HG03342 (cell line): ENCODE data around the gene LRRN2.

ENCODE experiments used
- ATAC-seq: cut with Tn5 transposase; IDR thresholded peaks from one replicate; pipeline ENCODE4 v1.9.1; 2021; ENCODE audit warnings: mild to moderate bottlenecking, moderate library complexity; ENCODE audit not compliant: unreplicated experiment

Gene LRRN2

DNA sequence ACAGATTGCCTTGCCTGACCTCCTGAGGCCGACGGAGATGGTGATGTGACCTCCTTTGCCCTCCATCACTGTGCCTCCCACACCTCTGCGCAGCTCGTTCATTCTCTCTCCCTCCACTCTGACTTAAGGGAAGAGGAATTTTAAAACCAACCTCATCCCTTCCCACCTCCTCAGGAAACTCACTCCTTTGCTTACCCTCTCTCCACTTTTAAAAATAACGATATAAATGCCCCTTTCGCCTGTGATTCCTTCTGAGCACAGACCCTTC lies 21.2 kb downstream of the LRRN2 start:
- no peak for ATAC-seq

DNA sequence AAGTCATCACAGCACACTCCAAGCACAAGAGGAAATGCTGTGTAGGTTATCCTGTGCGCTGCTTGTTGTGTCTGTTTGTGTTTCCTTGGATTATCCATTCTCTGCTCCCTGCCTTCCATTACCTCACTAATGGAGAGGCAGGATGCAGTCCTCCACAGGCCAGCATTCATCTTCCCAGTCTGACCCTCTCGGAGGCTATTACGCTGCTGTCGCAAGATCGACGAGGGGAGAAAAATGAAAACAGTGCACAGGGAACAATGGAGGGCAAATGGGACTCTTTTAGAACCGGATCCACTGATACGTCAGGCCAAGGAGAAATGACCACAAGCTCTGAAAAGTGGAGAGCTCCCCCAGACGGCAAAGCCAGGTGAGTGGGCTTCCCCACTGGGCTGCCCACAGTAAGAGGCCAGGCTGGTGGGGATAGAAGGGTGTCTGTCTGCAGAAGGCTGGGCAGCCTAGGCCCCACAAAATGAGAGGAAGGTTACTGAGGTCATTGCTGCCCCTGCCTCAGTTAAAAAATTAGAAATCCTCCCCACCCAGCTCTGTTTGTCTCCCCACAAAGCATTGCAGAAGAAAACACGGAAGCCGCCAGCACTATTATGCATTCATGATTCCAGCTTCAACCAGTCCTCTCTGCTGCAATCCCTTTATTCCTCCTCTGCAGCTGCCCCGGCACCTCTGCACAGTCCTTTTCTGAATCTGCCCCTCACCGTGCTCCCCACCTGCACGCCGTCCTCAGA lies 21.7 kb downstream of the LRRN2 start:
- no peak for ATAC-seq

DNA sequence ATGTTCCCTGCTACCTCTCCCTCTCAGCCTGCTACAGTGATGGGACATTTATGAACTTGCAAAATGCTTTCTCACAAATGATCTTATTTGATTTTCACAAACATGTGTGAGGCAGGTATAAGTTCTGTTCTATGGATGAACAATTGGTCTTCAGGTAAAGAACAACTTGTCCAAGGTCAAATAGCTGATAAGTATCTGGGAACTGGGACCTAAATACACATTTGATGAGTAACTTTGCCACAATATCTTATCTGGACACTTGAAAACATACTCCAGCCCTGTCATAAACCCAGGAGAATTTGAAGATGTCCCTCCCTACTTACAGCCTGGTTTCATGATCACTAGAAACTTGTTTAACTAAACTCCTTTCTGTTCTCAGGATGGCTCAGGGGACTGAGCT lies 23.0 kb downstream of the LRRN2 start:
- ATAC-seq, result no peak

DNA sequence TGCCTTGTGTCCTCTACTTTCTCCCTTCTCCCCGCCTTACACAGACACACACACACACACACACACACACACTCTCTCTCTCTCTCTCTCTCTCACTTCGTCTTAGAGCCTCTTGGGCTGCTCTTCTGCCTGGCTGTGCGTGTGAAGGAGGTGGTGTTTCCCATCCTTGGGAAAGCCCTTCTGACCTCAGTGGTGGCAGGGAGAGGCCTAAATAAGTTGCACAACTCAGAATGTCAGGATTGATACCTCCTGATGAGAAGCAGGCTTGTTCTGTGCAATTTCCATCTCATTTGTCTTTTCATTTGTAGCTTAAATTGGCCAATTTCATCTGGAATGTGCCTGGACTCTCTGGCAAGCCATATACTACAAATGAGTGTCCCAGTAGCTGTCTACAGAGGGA lies 25.0 kb downstream of the LRRN2 start:
- no peak for ATAC-seq

DNA sequence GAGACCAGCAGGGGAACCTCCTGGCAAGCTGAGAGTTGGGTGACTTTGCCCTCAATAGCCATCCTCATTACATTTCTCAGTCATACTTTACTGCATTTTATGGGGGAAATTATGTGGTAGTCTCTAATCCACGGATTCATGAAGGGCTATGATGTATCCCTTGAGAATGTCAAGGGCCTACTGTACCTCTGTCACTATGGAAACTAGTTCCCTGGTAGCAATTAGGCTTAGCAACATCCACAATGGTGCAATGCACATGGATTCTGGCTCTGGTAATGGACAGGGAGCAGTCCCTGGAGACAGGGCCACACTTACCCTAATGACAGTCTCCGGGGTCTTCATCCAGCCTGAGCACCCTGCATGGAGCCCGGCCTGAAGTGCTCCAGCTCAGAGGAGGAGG lies 26.5 kb downstream of the LRRN2 start:
- ATAC-seq, result no peak

DNA sequence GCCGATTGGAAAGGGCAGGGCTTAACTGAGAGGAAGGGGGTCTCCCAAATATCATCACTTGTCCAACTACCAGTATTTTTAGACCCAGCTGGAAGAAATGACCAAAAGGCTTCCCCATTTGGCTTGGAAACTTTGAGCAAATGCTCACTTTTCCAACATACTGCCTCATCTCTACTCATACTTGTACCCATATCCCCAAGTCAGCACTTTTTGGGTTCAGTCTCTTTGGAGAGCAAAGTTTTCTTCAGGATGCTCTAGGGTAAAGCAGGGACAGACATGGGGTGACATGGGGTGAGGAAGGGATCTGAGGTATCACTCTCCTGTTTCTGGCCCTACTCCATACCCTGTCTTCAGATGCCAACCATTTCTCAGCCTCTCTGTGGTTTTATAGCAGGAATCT lies 27.2 kb downstream of the LRRN2 start:
- ATAC-seq, result no peak

DNA sequence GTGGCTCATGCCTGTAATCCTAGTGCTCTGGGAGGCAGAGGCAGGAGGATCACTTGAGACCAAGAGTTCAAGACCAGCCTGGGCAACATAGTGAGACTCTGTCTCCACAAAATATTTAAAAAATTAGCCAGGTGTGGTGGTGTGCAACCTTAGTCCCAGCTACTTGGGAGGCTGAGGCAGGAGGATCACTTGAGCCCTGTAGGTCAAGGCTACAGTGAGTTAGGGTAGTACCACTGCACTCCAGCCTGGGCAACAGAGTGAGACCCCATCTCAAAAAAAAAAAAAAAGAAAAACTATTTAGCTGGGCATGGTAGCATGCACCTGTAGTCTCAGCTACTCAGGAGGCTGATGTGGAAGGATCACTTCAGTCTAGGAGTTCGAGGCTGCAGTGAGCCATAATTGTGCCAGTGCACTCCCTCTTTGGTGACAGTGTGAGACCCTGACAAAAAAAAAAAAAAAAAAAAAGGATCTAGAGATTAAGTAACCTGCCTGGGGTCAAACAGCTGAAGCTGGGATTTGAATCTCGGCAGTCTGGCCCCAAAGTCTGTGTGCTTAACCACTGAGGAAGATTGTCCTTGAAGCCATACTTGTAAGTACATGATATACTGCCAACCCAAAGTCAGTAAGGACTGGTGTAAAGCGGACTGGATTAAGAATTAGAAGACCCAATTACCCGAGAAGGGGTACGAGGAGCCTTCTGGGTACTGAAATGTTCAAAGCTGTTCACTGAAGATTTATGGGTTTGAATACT lies 31.8 kb downstream of the LRRN2 start:
- no peak for ATAC-seq

DNA sequence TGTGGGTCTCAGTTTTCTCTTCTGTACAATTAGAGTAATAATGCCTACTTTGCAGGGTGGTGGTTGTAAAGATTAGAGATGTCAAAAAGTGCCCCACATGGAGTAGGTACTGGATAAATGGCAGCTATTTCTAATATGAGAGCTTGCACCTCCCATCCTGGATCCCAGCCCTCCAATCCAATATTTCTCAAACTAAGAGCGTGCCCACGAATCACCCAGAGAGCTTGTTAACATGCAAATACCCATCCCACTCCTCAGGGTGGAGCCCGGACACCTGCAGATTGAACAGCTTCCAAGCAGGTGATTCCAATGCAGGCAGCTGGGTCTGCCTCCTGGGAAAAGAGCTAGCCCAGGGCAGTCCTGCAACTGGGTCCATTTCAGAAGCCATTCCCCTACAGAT lies 33.0 kb downstream of the LRRN2 start:
- ATAC-seq, result no peak

DNA sequence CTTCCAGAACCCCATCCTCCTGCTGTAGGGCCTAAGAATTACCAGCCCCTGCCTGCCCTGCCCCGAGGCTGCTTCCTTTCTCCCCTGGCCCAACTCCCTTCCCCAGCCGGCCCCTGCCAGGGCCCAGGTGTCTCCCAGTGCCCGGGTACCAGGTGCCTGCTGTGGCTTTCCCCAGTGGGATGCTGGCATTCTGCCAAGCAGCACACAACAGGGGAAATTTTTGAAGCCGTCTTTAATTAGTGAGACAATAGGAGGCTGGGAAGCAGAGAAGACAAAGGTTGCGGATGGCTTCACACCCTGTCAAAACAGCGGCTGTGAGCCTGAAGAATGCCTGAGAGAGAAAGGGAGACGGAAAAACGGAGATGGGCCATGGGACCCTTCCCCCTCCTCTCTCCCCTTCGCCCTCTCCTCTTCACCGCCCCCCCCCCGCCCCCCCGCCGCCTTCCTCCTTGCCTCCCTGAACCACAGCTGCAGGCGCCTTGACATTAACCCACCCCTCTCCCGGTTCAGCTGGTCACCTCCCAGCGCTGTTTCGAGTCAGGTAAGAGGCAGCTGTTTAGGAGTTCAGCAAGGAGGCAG lies 33.6 kb downstream of the LRRN2 start:
- no peak for ATAC-seq

DNA sequence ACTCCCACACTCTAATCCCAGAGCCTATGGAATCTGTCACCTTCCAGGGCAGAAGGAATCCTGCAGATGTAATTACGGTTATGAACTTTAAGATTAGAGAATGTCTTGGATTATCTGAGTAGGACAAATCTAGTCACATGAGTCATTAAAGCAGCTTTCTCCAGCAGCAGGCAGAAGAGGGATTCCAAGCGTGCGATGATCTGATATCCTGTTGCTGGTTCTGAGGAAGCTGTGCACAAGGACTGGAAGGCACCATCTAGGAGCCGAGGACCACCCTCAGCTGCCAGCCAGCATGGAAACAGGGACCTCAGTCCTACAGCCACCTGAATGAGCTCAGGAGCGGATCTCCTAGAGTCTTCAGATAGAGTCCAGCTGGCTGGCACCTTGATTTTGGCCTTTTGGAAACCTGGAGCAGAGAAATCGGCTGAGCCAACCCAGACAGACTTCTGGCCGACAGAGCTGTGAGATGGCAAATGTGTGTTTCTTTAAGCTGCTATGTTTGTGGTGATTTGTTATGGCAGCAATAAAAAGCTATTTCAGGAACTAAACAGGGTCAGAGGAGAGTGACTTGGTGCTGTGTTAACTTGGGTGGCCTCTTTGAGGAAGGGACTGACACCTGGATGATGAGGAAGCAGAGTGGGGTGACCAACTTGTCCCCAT lies 34.5 kb downstream of the LRRN2 start:
- no peak for ATAC-seq

DNA sequence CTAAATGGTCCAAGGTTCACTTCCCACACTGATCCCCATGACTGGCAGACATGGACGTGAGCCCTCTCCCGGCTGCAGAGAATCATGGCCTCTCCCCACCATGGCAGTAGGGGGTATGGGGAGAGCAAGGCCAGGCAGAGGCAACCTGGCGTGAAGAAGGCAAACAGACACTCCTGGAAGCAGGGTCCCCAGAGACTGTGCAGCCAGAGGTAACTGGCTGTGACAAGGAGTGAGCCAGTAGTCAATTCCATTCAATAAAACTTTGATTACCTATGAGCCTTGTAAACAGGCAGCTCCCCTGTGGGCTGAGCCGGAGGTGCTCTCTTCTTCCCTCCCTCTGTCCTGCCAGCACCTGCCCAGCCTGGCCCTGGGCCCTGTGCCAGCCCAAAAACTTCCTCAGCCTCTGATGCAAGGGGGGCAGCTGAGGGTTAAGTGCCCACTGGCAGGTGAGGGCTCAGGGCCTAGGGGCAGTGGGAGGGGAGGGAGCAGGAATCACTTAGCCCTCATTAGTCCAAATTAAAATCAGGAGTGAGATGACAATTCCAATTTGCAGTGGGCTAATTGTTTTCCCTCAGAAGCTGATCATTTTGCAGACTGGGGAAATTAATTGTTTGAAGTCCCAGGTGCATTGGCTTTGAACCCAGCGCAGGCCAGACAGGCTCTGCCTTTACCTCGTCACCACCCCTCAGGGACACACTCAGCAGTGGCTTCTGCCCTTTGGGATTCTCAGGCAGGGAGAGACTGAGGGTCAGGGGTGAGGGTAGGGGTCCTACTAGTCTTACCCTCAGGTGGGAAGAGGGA lies 35.6 kb downstream of the LRRN2 start:
- no peak for ATAC-seq

DNA sequence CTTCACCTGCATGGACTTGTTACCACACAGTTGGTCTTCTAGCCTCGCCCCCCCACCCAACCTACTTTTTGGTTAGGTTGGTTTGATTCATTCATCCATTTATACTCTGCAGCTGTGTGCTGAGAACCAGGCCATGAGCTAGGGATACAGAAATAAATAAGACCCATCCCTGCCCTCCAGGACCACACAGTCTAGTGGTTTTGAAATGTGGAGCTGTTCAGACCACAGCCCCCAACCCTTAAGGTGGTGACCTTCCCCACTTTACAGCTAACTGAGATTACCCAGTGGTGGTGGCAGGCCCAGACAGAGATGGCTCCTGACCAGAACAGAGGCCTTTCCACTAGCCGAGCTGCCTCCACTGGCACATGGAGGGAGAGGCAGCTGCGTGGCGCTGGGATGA lies 37.0 kb downstream of the LRRN2 start:
- no peak for ATAC-seq

DNA sequence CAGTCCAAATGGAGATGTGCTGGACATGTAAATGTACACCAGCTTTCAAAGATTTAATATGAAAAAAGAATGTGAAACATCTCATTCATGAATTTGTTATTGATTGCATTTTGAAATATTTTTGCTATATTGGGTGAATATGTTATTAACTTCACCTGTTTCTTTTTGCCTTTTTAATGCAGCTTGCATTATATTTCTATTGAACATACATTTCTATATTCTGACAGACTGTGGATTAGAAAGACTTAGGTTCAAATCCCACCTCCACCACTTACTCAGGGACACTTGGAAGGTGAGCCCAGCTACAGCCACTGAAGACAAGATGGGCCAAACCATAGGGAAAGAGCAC lies 37.8 kb downstream of the LRRN2 start:
- no peak for ATAC-seq

DNA sequence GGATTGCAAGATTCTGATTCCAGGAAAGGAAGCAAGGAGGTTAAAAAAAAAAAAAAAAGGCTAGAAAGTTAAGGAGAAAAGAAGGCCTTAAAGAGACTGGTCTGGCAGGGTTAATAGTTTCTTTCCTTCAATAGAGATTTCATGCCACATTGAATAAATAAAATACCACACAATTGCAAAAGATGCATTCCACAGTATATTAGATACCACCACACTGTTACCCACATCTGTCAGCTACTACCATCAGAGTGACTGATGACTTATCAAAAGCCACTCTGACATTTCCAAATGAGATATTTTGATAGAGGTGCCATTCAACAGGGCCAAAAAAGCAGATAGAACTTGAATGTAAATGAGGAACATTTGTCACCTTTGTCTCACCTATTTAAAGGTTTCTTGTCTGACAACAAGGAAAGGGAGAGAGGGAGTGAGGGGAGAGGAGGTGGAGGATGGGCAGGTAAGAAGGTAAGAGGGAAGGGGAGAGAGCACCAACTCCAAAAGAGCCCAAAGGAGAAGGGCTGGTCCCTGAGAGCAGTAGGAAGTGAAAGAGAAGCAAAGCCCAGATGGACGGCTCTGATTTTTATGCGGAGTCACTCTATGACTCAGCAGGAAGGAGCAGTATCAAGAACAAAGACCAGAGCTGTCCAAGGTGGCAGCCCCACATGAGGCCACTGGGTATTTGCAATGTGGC lies 38.3 kb downstream of the LRRN2 start:
- peak; percentile 77 for ATAC-seq

DNA sequence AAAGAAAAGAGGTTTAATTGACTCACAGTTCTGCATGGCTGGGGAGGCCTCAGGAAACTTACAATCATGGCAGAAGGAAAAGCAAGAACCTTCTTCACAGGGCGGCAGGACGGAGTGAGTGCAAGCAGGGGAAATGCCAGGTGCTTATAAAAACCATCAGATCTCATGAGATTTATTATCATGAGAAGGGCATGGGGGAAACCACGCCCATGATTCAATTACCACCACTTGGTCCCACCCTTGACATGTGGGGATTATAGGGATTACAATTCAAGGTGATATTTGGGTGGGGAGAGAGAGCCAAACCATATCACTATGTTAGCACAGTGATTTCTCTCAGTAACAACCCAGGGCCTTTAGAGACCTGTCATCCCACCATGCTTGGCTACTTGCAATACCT lies 39.9 kb downstream of the LRRN2 start:
- no peak for ATAC-seq

DNA sequence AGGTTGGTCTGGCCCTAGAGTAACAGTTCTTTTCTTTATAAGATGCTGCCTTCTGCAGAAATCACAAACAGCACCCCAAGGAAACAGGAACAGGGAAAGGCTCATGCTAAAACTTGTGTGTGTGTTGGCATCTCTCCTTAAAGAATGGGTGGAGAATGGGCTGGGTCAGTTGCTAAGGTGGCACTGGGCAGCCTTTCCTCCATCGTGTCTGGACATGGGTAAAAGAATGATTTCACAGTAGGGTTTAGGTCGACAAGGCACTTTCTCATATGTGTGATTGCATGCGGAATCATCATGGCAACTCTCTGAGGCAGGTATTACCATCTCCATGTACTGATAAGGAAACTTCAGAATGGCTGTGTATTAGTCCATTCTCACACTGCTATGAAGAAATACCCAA lies 40.3 kb downstream of the LRRN2 start:
- no peak for ATAC-seq

DNA sequence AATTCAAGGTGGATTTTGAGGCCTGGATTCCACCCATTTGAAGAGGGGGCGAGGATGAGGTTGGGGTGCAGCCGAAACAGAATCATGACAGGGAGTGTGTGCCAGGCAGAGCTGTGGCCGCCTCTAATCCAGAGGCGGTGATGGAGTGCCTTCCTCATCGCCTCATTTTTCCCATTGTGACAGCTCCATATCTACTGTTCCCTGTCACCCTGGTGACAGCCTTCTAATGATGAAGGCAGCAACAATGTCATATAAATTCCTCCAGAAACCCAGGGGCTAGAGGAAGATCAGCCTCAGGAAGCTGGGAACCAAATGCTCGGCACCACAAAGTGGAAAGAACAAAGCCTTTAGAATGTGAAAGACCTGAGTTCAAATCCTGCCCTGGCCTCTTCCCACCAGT lies 42.0 kb downstream of the LRRN2 start:
- ATAC-seq, result no peak

DNA sequence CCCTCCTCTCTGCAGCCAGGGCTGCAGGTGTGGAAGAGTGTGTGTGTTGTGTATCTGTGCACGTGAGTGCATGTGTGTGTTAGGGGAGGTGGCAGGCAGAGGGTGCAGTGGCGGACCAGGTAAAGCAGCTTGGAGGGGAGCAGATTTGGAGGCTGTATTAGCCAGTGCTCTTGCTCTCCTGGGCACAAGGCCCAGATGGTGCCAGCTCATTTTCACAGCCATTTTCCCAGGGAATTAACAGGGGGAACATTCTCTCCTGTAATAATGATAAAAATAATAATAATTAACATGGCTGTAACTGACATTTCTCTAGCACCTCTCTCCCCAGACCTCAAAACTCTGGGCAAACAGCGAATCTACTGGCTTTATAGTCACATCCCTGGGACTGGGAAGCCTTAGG lies 43.6 kb downstream of the LRRN2 start:
- ATAC-seq, result no peak

DNA sequence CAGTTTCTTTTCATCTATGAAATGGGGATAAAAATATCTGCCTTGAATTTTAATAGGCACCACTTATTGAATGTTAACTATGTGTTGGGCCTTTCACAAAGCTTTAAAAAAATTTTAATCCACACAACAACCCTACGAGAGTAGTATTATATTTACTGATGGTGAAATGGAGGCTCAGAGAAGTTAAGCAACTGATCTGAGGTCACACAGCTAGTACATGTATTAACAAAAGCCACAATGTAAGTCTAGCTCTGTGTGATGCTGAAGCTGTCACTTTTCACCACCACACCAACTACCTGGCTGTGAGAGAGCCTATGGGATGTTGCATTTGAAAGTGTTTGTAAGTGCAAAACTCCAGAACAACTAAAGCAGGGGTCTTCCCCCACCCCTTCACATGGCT lies 44.1 kb downstream of the LRRN2 start:
- ATAC-seq, result no peak

DNA sequence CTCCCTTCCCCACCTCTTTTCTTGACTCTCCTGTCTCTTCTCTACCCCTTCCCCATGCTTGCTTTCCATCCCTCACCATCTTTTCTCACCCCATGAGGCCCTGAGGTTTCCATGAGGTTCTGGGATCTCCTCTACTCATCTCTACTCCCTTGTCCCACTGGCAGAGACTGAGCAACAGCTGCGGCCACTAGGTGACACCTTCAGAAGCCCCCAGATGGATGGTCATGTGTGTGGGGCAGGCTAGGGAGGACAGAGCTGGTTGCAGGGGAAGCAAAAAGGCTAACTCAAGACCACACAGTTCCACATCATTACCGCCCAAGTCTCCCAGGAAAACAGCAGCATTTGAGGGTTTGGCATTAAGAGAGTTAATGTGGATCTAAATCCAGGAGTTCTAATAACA lies 45.0 kb downstream of the LRRN2 start:
- no peak for ATAC-seq
